Astrocyte of the hippocampus (primary cell): ENCODE measurements around the gene ASIC4.

Experiments
- DNase-seq: peaks from one replicate; pipeline ENCODE4 v3.0.0; 2011; ENCODE audit warnings: low read depth, low spot score

Gene ASIC4

GRCh38 chr2:219567791-219568361 is 53.6 kb downstream of the ASIC4 start:
- DNase-seq, result no peak

- DNase-seq, result peak; percentile 43
Observed at GRCh38 chr2:219569041-219569440, 54.8 kb downstream of the ASIC4 start.

GRCh38 chr2:219569635-219570034 is 55.4 kb downstream of the ASIC4 start:
- no peak for DNase-seq

- peak; percentile 72 for DNase-seq
Observed at GRCh38 chr2:219570194-219570923, 56.1 kb downstream of the ASIC4 start.

- DNase-seq, result peak; percentile 68
Observed at GRCh38 chr2:219570924-219571310, 56.6 kb downstream of the ASIC4 start.

- peak; percentile 92 for DNase-seq
Observed at GRCh38 chr2:219571311-219572236, 57.3 kb downstream of the ASIC4 start, which contains the start of gene OBSL1. Gene OBSL1, minus strand, starts transcription at chr2:219571539. Its CDS starts 307 bp downstream, at chr2:219571232.

- no peak for DNase-seq
Observed at GRCh38 chr2:219572237-219573001, 58.1 kb downstream of the ASIC4 start, which contains the start of gene INHA. Gene INHA, plus strand, starts transcription at chr2:219572310. Its CDS starts 65 bp downstream, at chr2:219572375.

GRCh38 chr2:219573166-219573565 is 58.9 kb downstream of the ASIC4 start:
- no peak for DNase-seq

GRCh38 chr2:219574484-219575311 is 60.4 kb downstream of the ASIC4 start:
- no peak for DNase-seq

- DNase-seq, result no peak
Observed at GRCh38 chr2:219575566-219576504, 61.6 kb downstream of the ASIC4 start.

GRCh38 chr2:219576505-219577388 is 62.5 kb downstream of the ASIC4 start:
- peak; percentile 52 for DNase-seq

- DNase-seq, result no peak
Observed at GRCh38 chr2:219578811-219579613, 64.7 kb downstream of the ASIC4 start.

- no peak for DNase-seq
Observed at GRCh38 chr2:219581346-219581745, 67.1 kb downstream of the ASIC4 start.
